ENCODE results near the gene CEACAM21. TPM values are rescaled to one million over a fixed set of nuclear protein-coding genes. Genes with fewer than 3 reads are reported as not detected.

CEACAM21 gene
- total and polyA plus RNA-seq, 2 donors (not counting 1 experiment from before 2014, with no cell fraction given) = not detected

DNA sequence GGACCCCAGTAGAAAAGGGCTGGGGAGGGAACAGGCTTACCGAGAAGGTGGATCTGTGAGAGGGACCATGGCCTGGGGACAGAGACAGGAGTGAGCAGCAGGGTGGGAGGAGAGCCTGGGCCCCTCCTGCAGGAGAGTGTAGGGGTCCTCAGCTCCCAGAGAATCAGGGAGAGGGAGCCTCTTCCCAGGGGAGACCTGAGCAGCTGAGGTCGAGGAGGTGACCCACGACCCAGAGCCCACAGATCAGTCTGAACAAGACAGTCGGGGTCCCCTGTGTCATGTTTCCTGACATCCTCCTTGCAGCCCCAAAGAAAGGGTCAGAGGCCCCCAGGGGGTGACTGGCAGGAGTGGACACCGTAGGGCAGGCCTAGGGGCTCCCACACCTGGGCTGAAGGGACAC is 44.2 kb downstream of the CEACAM21 start:
- no peaks in the 10 kb centered on the region for H3K79me2 ChIP-seq (ENCODE audit: control insufficient read depth, insufficient read depth, low read length)
- H3K4me3 ChIP-seq (replicated peaks in 1 of 4; ENCODE audit: control extremely low read depth in 1 of 4, insufficient read depth in 1 of 4, low read depth in 3 of 4, low read length in 4 of 4) = no peak overlapping the region
- no peaks in the 10 kb centered on the region for H3K36me3 ChIP-seq (ENCODE audit: control insufficient read depth, insufficient read depth, low read length)
- no peaks in the 10 kb centered on the region for H4K20me1 ChIP-seq (ENCODE audit: control insufficient read depth, extremely low read depth, insufficient read depth, low read length)
- no peak overlapping the region for H3K4me2 ChIP-seq (ENCODE audit: extremely low read depth, insufficient read depth, low read length)
- TF ChIP-seq, protein P1, sequence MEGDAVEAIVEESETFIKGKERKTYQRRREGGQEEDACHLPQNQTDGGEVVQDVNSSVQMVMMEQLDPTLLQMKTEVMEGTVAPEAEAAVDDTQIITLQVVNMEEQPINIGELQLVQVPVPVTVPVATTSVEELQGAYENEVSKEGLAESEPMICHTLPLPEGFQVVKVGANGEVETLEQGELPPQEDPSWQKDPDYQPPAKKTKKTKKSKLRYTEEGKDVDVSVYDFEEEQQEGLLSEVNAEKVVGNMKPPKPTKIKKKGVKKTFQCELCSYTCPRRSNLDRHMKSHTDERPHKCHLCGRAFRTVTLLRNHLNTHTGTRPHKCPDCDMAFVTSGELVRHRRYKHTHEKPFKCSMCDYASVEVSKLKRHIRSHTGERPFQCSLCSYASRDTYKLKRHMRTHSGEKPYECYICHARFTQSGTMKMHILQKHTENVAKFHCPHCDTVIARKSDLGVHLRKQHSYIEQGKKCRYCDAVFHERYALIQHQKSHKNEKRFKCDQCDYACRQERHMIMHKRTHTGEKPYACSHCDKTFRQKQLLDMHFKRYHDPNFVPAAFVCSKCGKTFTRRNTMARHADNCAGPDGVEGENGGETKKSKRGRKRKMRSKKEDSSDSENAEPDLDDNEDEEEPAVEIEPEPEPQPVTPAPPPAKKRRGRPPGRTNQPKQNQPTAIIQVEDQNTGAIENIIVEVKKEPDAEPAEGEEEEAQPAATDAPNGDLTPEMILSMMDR (conservative IDR thresholded peaks at IDR 0.05 in 1 of 2, IDR thresholded peaks at IDR 0.05 in 1 of 2; ENCODE audit: low read depth in 1 of 2, low read length in 2 of 2) = no peak
- no peak for TF ChIP-seq EZH2 (IDR thresholded peaks at IDR 0.05; ENCODE audit: low read length, missing control alignments)
- no peak overlapping the region for H2AFZ ChIP-seq (ENCODE audit: low read length)
- H3K27me3 ChIP-seq (ENCODE audit: control insufficient read depth, insufficient read depth, low read length) = no peaks in the 10 kb centered on the region
- H3K4me1 ChIP-seq (ENCODE audit: control insufficient read depth, extremely low read depth, insufficient read depth, low read length) = no peaks in the 10 kb centered on the region
- no peak for DNase-seq (ENCODE audit: low read depth in 2 of 2)
- no peak overlapping the region for H3K27ac ChIP-seq (ENCODE audit: insufficient read depth, low read length)
- no peak overlapping the region for H3K9ac ChIP-seq (ENCODE audit: insufficient read depth, low read length)
- H3K9me3 ChIP-seq (ENCODE audit: control insufficient read depth, insufficient read depth, low read depth, low read length) = no peaks in the 10 kb centered on the region

DNA sequence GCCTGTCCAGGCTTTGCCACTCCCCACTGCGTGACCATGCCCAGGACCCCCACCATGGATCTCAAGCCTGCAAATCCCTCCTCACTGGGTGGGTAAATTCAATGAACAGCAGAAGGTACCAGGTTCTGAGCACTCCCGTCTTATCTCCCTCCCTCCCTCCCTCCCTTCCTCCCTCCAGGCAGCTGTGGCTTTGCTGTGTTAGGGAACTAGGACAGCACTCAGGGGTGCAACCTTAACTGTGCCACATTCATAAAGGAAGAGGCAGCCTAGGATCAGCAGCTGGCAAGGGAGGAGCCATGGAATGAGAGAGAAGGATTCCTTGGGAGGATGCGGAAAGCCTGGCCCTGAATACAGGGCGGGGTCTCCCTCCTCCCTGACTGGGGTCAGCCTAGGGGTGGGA is 45.3 kb downstream of the CEACAM21 start:
- Histone ChIP-seq H3K79me2 (ENCODE audit: control insufficient read depth, insufficient read depth, low read length) (no peaks in the 10 kb centered on the region), H2AFZ (ENCODE audit: low read length) (no peak overlapping the region), H4K20me1 (ENCODE audit: control insufficient read depth, extremely low read depth, insufficient read depth, low read length) (no peaks in the 10 kb centered on the region), H3K4me3 (replicated peaks in 1 of 4; ENCODE audit: control extremely low read depth in 1 of 4, insufficient read depth in 1 of 4, low read depth in 3 of 4, low read length in 4 of 4) (no peak overlapping the region), H3K36me3 (ENCODE audit: control insufficient read depth, insufficient read depth, low read length) (no peaks in the 10 kb centered on the region), H3K27ac (ENCODE audit: insufficient read depth, low read length) (no peak overlapping the region), H3K9me3 (ENCODE audit: control insufficient read depth, insufficient read depth, low read depth, low read length) (no peaks in the 10 kb centered on the region), H3K27me3 (ENCODE audit: control insufficient read depth, insufficient read depth, low read length) (no peaks in the 10 kb centered on the region), H3K4me1 (ENCODE audit: control insufficient read depth, extremely low read depth, insufficient read depth, low read length) (no peaks in the 10 kb centered on the region), H3K4me2 (ENCODE audit: extremely low read depth, insufficient read depth, low read length) (no peak overlapping the region), H3K9ac (ENCODE audit: insufficient read depth, low read length) (no peak overlapping the region)
- no peak for DNase-seq (ENCODE audit: low read depth in 2 of 2)
- TF ChIP-seq EZH2 (IDR thresholded peaks at IDR 0.05; ENCODE audit: low read length, missing control alignments) = no peak
- TF ChIP-seq, protein P1 (conservative IDR thresholded peaks at IDR 0.05 in 1 of 2, IDR thresholded peaks at IDR 0.05 in 1 of 2; ENCODE audit: low read depth in 1 of 2, low read length in 2 of 2) = no peak

DNA sequence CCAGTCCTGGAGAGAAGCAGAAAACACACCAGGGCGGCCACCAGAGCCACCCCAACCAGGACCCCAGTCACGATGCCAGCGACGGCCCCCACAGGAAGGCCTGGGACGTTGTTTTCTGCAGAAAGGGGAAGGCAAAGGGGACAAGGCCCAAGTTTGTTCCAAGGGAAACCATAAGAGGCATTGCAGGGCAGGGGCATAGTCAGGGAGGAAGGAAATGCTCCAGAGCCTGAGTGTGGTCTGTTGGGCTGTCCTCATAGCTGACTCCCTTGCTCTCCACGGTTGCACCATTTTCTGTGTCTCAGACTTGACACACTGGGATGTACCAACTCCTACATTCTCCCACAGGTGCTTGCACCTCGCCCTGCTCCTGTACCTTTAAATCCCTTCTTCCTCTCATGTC is 45.7 kb downstream of the CEACAM21 start:
- Histone ChIP-seq H3K27me3 (ENCODE audit: control insufficient read depth, insufficient read depth, low read length) (no peaks in the 10 kb centered on the region), H4K20me1 (ENCODE audit: control insufficient read depth, extremely low read depth, insufficient read depth, low read length) (no peaks in the 10 kb centered on the region), H3K4me2 (ENCODE audit: extremely low read depth, insufficient read depth, low read length) (no peak overlapping the region), H3K36me3 (ENCODE audit: control insufficient read depth, insufficient read depth, low read length) (no peaks in the 10 kb centered on the region), H3K9ac (ENCODE audit: insufficient read depth, low read length) (no peak overlapping the region), H3K27ac (ENCODE audit: insufficient read depth, low read length) (no peak overlapping the region), H2AFZ (ENCODE audit: low read length) (no peak overlapping the region), H3K4me3 (replicated peaks in 1 of 4; ENCODE audit: control extremely low read depth in 1 of 4, insufficient read depth in 1 of 4, low read depth in 3 of 4, low read length in 4 of 4) (no peak overlapping the region), H3K4me1 (ENCODE audit: control insufficient read depth, extremely low read depth, insufficient read depth, low read length) (no peaks in the 10 kb centered on the region), H3K9me3 (ENCODE audit: control insufficient read depth, insufficient read depth, low read depth, low read length) (no peaks in the 10 kb centered on the region), H3K79me2 (ENCODE audit: control insufficient read depth, insufficient read depth, low read length) (no peaks in the 10 kb centered on the region)
- DNase-seq (ENCODE audit: low read depth in 2 of 2) = no peak
- TF ChIP-seq EZH2 (IDR thresholded peaks at IDR 0.05; ENCODE audit: low read length, missing control alignments) = no peak
- TF ChIP-seq, protein P1 (conservative IDR thresholded peaks at IDR 0.05 in 1 of 2, IDR thresholded peaks at IDR 0.05 in 1 of 2; ENCODE audit: low read depth in 1 of 2, low read length in 2 of 2) = no peak
